GM12874 (cell line): ENCODE data around the gene AP1S3.

Experiments used
- TF ChIP-seq, protein P1 (sequence below): IDR thresholded peaks from 2 replicates; pipeline ENCODE4 v1.5.1; 2011; ENCODE audit warnings: low read depth, mild to moderate bottlenecking, control low read depth, low read length, moderate library complexity; ENCODE audit not compliant: insufficient read depth

AP1S3 gene

DNA sequence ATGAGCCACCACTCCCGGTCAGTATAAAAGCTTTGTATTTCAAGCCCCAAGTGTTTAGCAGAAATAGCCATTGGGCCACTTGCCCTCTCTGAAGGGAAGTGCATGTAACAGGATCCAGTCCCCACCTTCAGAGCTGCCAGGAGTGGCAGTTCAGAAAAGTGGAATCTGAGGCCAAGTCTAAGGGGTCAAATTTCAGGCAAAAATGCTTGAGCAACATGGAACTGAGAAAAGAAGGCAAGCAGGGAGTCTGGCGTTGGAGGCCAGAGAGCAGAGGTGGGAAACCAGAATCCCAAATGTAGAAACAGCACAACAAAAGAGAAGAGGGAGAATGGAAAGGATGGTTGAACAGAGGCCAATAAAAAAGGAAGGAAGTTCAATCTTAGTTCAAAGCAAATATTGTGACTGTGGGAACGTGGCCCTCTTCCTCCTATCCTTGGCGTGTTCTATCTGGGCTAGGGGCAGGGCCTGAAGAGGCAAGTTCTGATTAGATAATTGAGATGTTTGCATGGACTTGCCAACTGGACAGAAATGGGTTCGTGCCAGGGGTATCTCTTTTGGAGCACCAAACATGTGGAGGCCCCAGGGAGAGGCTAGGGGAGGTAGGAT lies 102.2 kb downstream of the AP1S3 start:
- TF ChIP-seq, protein P1, sequence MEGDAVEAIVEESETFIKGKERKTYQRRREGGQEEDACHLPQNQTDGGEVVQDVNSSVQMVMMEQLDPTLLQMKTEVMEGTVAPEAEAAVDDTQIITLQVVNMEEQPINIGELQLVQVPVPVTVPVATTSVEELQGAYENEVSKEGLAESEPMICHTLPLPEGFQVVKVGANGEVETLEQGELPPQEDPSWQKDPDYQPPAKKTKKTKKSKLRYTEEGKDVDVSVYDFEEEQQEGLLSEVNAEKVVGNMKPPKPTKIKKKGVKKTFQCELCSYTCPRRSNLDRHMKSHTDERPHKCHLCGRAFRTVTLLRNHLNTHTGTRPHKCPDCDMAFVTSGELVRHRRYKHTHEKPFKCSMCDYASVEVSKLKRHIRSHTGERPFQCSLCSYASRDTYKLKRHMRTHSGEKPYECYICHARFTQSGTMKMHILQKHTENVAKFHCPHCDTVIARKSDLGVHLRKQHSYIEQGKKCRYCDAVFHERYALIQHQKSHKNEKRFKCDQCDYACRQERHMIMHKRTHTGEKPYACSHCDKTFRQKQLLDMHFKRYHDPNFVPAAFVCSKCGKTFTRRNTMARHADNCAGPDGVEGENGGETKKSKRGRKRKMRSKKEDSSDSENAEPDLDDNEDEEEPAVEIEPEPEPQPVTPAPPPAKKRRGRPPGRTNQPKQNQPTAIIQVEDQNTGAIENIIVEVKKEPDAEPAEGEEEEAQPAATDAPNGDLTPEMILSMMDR, result no peak

DNA sequence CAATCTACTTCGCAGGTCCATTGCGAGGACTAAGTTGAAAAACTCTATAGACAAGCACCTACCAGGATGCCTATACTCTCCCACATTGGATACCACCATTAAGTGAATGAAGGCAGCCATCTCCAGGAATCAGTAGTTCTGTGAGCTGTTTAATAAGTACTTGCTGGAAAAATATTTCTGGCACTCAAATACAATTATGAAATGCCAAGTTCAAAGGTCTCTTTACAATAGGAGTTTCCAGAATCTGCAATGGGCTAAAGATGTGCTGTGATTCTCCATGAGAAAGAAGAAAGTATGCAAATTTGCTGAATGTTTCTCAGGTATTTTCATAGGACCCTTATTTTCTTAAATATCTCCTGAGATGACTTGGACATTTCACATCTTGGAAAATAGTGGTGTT lies 103.0 kb downstream of the AP1S3 start:
- TF ChIP-seq, protein P1, result no peak

DNA sequence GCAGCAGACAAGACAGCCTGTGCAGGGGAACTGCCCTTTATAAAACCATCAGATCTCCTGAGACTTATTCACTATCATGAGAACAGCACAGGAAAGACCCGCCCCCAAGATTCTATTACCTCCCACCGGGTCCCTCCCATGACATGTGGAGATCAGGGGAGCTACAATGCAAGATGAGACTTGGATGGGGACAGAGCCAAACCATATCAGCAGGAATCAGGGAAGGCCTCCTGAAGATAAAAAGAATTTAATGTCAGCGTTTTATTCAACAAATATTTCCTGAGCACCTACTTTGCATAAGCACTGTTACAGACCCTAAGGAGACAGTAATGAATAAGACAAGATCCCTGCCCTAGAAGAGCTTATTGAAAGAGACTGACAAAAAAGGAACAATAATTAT lies 105.0 kb downstream of the AP1S3 start:
- TF ChIP-seq, protein P1, result no peak

DNA sequence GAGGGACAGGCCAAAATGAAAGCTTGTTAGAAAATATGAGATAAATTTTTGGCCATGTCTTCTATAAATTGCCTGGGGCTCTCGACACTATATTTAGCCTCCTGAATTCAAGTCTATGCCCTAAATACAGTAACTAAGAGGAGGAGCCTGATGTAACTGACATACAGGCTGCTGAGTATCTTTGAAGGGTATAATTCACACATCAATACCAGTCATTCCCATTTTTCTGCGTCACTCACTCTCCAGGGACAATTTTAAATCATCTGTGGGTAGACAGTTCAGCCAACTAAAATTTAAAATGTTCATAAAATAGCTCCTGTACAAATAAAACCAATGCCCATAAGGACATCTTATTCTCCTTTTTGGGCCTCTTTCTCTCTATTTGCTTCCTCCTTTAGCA lies 105.9 kb downstream of the AP1S3 start:
- TF ChIP-seq, protein P1, result no peak

DNA sequence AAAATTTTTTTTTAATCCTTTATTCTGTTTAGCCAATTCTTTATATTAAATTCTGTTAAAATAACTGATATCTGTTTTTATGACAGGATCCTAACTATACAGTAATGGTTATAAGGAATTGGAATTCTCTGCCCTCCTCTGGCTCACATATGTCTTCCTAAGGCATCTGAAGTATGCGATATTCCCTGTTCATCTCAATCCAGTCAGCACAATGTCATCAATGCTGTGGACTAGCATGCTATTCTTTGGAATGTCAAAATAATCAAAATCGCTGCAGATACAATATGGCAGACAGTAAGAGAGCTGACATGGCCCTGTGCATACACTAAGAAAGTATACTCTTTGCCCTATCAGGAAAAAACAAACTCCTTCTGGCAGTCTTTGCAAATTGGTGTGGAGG lies 107.6 kb downstream of the AP1S3 start:
- TF ChIP-seq, protein P1, result no peak

DNA sequence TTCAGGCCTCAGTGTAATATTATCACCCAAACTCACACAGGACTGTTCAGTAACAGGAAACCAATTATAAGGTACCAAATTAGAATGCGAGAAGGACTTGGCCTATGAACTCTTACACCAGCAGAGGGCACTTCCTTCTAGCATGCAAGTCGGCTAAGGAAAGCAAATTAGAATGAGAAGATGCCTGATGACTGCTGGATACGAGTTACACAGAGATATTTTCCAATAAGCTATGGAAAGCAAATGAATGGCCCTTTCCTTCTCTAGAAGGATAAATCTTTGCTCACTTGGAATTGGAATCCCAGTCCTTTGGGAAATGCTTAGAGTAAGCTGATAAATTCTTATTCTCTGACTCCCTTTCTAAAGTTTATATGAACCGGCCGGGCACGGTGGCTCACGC lies 109.8 kb downstream of the AP1S3 start:
- TF ChIP-seq, protein P1, result peak; percentile 65

DNA sequence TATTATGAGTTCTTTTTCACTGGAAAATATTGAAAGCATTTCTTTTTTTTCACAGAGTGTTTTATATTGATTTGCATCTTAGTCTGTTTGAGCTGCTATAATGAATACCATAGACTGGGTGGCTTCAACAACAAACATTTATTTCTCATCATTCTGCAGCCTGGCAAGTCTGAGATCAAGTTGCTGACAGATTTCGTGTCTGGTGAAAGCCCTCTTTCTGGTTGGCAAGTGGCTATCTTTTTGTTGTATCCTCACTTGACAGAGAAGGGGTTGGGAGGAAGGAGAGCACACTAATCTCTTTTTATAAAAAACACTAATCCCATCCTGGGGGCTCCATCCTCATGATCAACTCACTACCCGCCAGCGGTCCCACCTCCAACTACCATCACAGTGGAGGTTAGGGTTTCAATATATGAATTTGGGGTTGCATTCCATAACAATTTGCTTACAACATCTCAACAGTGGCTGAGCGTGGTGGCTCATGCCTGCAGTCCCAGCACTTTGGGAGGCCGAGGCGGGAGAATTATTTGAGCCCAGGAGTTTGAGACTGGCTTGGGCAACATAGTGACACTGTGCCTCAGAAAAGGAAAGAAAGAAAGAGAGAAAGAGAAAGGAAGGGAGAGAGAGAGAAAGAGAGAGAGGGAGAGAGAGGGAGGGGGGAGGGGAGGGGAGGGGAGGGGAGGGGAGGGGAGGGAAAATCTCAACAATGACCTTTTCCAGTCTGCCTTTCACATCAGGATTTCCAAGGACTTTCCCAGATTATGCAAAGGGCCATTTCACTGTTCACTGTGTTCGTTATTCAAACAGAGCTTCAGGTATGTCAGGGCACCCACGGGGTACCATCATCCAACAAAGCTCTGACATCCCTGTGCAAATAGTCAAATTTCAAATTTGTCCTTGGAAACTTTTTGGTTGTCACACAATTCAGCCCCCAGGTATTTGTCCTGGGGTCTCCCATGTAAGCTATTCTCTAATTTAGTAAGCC lies 111.1 kb downstream of the AP1S3 start:
- TF ChIP-seq, protein P1, result no peak
